Stimulated activated CD8-positive, alpha-beta memory T cell treated with anti-CD3 and anti-CD28 coated beads, Interleukin-2, amount 100 ng/mL, for 48 hours (primary cell): ENCODE results near the gene KNSTRN.

Experiments used
- DNase-seq, 2 donors: peaks; one replicate each; pipeline ENCODE4 v3.0.0-alpha.2; 2020; ENCODE audit warnings: low read depth in 2 of 2

Gene KNSTRN

GRCh38 chr15:40365624-40366456, 16.7 kb upstream of the KNSTRN start:
- no peak for DNase-seq

DNA sequence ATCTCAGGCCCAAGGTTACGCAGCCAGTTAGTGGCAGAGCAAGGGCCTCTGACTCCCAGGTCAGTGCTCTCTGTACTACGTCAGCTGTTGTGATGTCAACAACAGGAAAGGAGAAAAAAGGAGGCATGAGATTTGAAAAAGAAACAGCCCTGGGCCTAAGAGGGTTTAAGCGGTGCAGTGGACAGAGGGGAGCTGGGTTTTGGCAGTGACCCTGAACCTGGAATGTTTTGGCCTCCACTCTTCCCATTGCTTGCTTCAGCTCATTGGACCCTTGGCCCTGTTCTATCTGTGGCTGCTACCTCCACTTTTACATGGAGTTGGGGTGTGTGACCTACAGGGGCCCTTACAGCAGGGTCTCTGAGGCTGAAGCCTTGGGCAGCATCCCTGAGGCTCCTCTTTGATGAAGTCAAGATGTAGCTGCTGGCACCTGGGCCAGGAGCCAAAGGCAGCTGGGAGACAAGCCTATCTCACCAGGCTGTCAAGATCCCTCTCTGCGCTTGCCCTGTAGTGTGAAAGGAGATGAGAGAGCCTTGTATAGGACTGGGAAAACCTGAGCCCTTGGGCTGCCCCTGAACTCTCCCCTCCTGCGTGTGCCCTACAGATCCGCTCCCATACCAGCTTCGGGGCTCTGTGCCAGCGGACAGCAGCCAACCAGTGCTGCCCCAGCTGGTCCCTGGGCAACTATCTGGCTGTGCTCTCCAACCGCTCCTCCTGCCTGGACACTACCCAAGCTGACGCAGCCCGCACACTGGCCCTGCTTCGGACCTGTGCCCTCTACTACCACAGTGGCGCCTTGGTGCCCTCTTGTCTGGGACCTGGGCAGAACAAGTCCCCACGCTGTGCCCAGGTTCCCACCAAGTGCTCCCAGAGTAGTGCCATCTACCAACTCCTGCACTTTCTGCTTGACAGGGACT, 15.8 kb upstream of the KNSTRN start:
- DNase-seq: no peak

DNA sequence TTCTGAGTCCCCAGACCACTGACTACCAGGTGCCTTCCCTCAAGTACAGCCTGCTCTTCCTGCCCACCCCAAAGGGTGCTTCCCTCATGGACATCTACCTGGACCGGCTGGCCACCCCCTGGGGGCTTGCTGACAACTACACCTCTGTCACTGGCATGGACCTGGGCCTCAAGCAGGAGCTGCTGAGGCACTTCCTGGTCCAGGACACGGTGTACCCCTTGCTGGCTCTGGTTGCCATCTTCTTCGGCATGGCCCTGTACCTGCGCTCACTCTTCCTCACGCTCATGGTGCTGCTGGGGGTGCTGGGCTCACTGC, 15.2 kb upstream of the KNSTRN start:
- DNase-seq: no peak

DNA sequence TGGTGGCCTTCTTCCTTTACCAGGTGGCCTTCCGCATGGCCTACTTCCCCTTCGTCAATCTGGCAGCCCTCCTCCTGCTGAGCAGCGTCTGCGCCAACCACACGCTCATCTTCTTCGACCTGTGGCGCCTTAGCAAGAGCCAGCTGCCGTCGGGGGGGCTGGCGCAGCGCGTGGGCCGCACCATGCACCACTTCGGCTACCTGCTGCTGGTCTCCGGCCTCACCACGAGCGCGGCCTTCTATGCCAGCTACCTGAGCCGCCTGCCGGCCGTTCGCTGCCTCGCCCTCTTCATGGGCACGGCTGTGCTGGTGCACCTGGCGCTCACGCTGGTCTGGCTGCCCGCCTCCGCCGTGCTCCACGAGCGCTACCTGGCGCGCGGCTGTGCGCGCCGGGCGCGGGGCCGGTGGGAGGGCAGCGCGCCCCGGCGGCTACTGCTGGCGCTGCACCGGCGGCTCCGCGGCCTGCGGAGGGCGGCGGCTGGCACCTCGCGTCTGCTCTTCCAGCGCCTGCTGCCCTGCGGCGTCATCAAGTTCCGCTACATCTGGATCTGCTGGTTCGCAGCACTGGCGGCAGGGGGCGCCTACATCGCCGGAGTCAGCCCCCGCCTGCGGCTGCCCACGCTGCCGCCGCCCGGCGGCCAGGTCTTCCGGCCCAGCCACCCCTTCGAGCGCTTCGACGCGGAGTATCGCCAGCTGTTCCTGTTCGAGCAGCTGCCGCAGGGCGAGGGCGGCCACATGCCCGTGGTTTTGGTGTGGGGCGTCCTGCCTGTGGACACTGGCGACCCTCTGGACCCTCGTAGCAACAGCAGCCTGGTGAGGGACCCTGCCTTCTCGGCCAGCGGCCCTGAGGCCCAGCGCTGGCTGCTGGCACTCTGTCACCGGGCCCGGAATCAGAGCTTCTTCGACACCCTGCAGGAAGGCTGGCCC, 14.6 kb upstream of the KNSTRN start:
- DNase-seq: peak; percentile 75 to 76

DNA sequence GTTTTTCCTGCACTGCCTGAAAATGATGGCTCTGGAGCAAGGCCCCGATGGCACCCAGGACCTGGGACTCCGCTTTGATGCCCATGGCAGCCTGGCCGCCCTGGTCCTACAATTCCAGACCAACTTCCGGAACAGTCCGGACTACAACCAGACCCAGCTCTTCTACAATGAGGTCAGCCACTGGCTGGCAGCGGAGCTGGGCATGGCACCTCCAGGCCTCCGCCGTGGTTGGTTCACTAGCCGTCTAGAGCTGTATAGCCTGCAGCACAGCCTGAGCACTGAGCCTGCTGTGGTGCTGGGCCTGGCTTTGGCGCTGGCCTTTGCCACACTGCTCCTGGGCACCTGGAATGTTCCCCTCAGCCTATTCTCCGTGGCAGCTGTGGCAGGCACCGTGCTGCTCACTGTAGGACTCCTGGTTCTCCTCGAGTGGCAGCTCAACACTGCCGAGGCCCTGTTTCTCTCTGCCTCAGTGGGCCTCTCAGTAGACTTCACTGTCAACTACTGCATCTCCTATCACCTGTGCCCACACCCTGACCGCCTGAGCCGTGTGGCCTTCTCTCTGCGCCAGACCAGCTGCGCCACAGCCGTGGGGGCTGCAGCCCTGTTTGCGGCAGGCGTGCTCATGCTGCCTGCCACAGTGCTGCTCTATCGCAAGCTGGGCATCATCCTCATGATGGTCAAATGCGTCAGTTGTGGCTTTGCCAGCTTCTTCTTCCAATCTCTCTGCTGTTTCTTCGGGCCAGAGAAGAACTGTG, 13.6 kb upstream of the KNSTRN start:
- no peak for DNase-seq

DNA sequence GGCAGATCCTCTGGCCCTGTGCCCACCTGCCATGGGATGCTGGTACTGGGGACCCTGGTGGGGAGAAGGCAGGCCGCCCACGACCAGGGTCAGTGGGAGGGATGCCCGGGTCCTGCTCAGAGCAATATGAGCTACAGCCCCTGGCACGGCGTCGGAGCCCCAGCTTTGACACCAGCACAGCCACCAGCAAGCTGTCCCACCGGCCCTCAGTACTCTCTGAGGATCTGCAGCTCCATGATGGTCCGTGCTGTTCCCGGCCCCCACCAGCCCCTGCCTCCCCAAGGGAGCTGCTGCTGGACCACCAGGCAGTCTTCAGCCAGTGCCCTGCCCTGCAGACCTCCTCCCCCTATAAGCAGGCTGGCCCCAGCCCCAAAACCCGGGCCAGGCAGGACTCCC, 13.0 kb upstream of the KNSTRN start:
- no peak for DNase-seq

DNA sequence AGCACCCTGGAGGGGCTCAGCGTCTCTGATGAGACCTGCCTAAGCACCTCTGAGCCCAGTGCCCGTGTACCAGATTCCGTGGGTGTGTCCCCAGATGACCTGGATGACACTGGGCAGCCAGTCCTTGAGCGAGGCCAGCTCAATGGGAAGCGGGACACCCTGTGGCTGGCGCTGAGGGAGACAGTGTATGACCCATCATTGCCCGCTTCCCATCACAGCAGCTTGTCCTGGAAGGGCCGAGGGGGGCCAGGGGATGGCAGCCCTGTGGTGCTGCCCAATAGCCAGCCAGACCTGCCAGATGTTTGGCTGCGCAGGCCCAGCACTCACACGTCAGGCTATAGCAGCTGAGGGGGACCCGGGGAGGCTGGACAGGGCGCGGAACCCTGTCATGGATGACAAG, 12.6 kb upstream of the KNSTRN start:
- no peak for DNase-seq

DNA sequence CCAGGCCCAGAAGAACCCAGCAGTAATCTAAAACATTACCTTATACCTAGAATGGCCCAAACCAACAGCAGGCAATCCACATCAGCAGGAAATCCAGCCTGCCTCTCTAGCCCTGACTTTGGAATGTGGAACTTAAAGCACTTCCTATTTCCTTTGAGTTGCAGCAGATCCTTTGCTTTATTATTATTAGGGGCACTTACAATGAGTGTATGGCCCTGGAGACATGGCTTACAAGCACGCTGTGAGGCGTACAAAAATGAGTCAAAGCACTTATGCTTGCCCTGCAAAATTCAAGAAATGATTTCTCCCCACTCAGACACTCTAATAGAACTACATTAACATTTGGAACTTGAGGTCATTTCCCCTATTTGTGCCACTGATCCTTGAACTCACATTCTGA, 9.5 kb upstream of the KNSTRN start:
- DNase-seq: no peak

GRCh38 chr15:40377606-40378005, 4.9 kb upstream of the KNSTRN start:
- no peak for DNase-seq

- no peak for DNase-seq
These were observed 3.1 kb upstream of the KNSTRN start for GRCh38 chr15:40379374-40379773.

DNA sequence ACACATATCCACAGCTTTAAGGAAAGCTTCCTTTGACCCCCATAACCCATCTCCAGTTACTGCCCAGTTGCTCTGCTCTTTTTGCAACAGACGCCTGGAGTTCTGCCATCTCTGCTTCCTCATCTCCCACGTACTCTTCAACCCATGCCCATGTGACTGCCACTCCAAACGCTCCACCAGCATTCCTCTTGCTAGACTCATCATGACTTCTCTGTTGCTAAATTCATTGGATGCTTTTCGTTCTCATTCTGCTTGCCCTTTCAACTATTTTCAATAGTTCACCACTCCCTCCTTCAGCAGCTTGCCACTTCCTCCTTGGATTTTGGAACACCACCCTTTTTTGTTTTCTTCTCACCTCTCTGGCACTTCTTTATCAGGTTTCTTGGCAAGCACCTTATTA, 2.7 kb upstream of the KNSTRN start:
- DNase-seq: no peak

DNA sequence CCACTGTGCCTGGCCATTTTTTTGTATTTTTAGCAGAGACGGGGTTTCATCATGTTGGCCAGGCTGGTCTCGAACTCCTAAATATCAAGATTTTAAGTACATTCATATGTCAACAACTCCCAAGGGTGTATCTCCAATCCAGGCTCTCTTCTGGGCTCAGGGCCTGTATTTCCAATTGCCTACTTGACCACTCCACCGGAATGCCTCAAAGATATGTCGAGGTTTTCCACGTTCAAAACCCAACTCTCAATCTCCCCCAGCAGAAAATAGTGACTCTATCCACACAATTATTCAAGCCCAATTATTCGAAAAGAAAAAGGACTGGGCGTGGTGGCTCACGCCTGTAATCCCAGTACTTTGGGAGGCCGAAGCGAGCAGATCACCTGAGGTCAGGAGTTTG, 1.9 kb upstream of the KNSTRN start:
- no peak for DNase-seq

GRCh38 chr15:40381818-40382529, 547 bp upstream of the KNSTRN start:
- DNase-seq: no peak

GRCh38 chr15:40386480-40386879, 4.0 kb downstream of the KNSTRN start:
- no peak for DNase-seq

DNA sequence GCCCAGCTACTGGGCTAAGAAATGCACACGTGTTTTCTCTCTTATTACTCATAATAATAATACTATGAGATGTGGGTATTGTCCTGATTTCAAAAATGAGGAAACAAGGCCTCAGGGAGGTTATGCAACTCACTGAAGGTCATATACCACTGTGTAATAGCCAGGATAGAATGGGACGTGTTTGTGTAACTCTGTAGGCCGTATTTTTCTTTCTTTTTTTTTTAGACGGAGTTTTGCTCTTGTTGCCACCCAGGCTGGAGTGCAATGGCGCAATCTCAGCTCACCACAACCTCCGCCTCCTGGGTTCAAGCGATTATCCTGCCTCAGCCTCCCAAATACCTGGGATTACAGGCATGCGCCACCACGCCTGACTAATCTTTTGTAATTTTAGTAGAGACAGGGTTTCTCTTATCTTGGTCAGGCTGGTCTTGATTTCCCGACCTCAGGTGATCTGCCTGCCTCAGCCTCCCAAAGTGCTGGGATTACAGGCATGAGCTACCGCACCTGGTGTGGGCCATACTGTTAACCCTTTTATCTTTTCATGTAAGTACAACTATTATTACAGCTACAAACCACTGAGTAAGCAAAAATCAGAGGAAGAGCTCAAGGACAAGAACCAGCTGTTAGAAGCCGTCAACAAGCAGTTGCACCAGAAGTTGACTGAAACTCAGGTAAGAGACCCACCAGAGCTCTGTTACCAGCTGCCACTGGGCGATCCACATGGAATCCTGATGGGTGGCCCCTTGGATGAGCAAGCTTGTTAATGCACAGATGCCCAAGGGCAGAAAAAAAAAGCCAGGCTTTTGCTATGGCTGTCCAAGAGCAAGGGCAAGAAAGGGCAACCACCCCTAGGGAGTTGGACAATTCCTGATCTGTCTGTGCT, 6.7 kb downstream of the KNSTRN start:
- no peak for DNase-seq

DNA sequence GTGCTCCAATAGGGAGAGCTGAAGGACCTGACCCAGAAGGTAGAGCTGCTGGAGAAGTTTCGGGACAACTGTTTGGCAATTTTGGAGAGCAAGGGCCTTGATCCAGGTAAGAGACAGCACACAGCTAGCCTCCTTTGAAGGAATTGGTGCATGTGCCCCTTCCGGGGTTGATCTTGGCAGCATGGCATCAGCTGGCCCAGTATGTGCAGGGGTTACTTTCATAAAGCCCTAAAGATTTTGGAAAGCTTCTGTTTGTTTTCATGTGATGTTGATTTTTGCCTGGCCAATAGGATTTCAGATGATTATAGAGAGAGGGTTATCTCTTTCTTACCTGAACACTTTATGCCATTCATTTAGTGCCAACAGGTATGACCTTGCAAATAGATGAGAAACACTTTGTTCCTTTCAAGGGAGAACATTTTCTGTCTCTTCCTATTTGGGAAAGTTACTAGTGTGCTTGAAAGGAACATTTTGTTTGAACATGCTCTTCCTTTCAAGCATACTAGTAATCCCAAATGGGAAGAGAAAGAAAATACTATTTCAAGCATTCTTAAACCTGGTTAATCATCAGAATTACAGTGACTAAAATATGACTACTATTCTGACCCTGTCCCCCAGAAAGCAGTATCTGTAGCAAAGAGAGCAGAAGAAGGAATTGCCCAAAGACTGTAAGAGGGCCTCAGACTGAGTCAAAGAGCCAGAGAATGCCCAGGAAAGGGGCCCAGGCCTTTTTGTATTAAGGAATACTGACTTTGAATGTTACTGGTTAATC, 7.5 kb downstream of the KNSTRN start:
- DNase-seq: no peak

DNA sequence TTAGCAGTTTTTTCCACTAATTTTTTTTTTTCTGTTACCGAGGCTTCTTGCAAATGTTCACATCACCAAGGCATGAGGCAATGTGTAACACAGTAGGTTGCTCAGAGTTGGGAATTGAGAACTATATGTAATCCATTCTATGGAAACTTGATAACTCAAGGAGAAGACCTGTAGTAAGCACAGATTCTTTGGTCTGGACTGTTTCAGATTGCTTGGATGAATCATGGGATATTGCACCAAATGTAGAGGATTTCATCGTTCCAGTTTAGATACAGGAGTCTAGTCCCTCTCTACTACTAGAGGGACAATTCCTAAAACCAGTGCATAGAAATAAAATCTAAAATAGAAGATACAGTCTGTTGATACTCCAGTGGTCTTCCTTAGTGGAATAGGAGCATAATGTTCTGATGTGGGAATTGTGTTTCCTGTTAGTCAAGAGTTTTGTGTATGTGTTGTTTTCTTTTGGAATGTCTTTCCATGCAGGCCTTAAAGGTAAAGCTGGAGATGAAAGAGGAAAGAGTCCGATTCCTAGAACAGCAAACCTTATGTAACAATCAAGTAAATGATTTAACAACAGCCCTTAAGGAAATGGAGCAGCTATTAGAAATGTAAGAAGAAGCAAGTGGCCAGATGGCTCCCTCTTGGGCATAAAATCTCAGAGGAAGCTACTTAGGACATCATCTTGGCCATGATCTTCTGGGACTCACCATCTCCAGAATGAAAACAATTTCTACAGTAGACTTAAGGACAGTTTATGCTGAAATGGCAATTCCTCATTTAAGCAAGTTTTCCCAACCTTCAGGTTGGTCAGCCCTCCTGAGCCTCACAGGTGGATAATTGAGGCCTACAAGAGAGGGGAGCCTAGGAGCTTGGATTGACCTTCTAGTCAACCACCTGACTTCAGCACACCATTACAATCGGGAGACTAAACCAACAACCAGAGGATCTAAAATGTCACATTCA, 10.7 kb downstream of the KNSTRN start:
- no peak for DNase-seq
